Thyroid gland (tissue), 4 donors: ENCODE data around the gene MAPK1IP1L.

Source experiments
- CTCF ChIP-seq, 6 experiments: fragments of 200-600 bp in 3 of 6; fragments of 450-650 bp in 3 of 6; sonication (generic) in 3 of 6; IDR thresholded peaks; one replicate each; pipeline ENCODE4 v1.5.1; 2016 to 2019; ENCODE audit warnings: antibody characterized with exemption in 6 of 6, mild to moderate bottlenecking in 2 of 6, inconsistent platforms in 1 of 6, moderate library complexity in 1 of 6
- POLR2A ChIP-seq, 2 donors: fragments of 450-650 bp; IDR thresholded peaks; one replicate each; pipeline ENCODE4 v1.6.1; 2017; ENCODE audit warnings: antibody characterized with exemption in 2 of 2, mild to moderate bottlenecking in 2 of 2, moderate library complexity in 1 of 2

- peak; percentile 87 to 100 (median 100) for TF ChIP-seq CTCF (IDR thresholded peaks at IDR 0.05)
- TF ChIP-seq POLR2A (IDR thresholded peaks at IDR 0.05), result peak; percentile 98 to 99
These were observed at the start of gene MAPK1IP1L for GRCh38 chr14:55051423-55052268.
